CD14-positive monocyte (primary cell): ENCODE results near the gene SCYGR3. TPM values are rescaled to one million over a fixed set of nuclear protein-coding genes. Genes with fewer than 3 reads are reported as not detected.

Experiments used
- DNase-seq, 3 donors: peaks; one replicate each; pipeline ENCODE4 v3.0.0-alpha.2; 2011 to 2022
- H2AFZ ChIP-seq: 2 replicates; pipeline ENCODE4 v1.6.0; 2012; ENCODE audit warnings: mild to moderate bottlenecking, low read depth, low read length, inconsistent platforms; ENCODE audit not compliant: insufficient read depth, poor library complexity, severe bottlenecking
- H3K27ac ChIP-seq, 2 donors: 1 replicate in 1 of 2; 2 replicates in 1 of 2; pipeline ENCODE4 v1.5.1; 2012 to 2013; ENCODE audit warnings: low read length in 2 of 2, control low read depth in 1 of 2, inconsistent platforms in 1 of 2, low read depth in 1 of 2, mild to moderate bottlenecking in 1 of 2
- H3K27me3 ChIP-seq, 2 donors: one replicate each; pipeline versions ENCODE4 v1.6.0 to v1.6.1; 2011 to 2013; ENCODE audit warnings: low read length in 2 of 2; ENCODE audit not compliant: control insufficient read depth in 2 of 2, insufficient read depth in 2 of 2
- H3K36me3 ChIP-seq, 2 donors: replicated peaks in 1 of 2; 1 replicate in 1 of 2; 2 replicates in 1 of 2; pipeline versions ENCODE4 v1.5.1 to v1.6.1; 2012 to 2013; ENCODE audit warnings: low read length in 2 of 2, control low read depth in 1 of 2, inconsistent platforms in 1 of 2, mild to moderate bottlenecking in 1 of 2; ENCODE audit not compliant: insufficient read depth in 2 of 2, control insufficient read depth in 1 of 2
- H3K4me1 ChIP-seq, 2 donors: 1 replicate in 1 of 2; 2 replicates in 1 of 2; pipeline versions ENCODE4 v1.5.1 to v1.6.1; 2012 to 2013; ENCODE audit warnings: low read length in 2 of 2, control low read depth in 1 of 2, inconsistent platforms in 1 of 2, mild to moderate bottlenecking in 1 of 2, moderate library complexity in 1 of 2; ENCODE audit not compliant: insufficient read depth in 2 of 2, control insufficient read depth in 1 of 2
- H3K4me2 ChIP-seq: replicated peaks from 2 replicates; pipeline ENCODE3; 2012; ENCODE audit warnings: low read length, moderate library complexity, mild to moderate bottlenecking; ENCODE audit not compliant: poor library complexity, severe bottlenecking; ENCODE audit errors: extremely low read depth
- H3K4me3 ChIP-seq, 3 experiments: fragments of 200-600 bp in 1 of 3; sonication (generic) in 1 of 3; replicated peaks in 1 of 3; 1 replicate in 2 of 3; 2 replicates in 1 of 3; pipeline ENCODE4 v1.5.1; 2011 to 2013; ENCODE audit warnings: low read length in 3 of 3, mild to moderate bottlenecking in 3 of 3, control low read depth in 2 of 3, low read depth in 2 of 3, inconsistent platforms in 1 of 3, moderate library complexity in 1 of 3
- H3K79me2 ChIP-seq: 2 replicates; pipeline ENCODE4 v1.6.0; 2012; ENCODE audit warnings: mild to moderate bottlenecking, control low read depth, inconsistent platforms, low read length, moderate library complexity; ENCODE audit not compliant: insufficient read depth
- H3K9ac ChIP-seq: 2 replicates; pipeline ENCODE4 v1.6.0; 2017; ENCODE audit warnings: low read length, mild to moderate bottlenecking; ENCODE audit not compliant: insufficient read depth, poor library complexity, severe bottlenecking
- H3K9me3 ChIP-seq, 2 donors: replicated peaks in 1 of 2; 1 replicate in 1 of 2; 2 replicates in 1 of 2; pipeline versions ENCODE4 v1.5.1 to v1.6.1; 2012 to 2013; ENCODE audit warnings: low read length in 2 of 2, control low read depth in 1 of 2; ENCODE audit not compliant: control insufficient read depth in 1 of 2, insufficient read depth in 1 of 2
- H4K20me1 ChIP-seq: 2 replicates; pipeline ENCODE4 v1.6.0; 2012; ENCODE audit warnings: mild to moderate bottlenecking, low read length, control low read depth, moderate library complexity; ENCODE audit not compliant: insufficient read depth
- H3K27ac Mint-ChIP-seq, 7 donors: one replicate each; pipeline ENCODE4 v1.8.0; 2020; ENCODE audit warnings: mild to moderate bottlenecking in 7 of 7, mixed read lengths in 7 of 7, moderate library complexity in 6 of 7, inconsistent platforms in 2 of 7
- H3K27me3 Mint-ChIP-seq, 3 donors: one replicate each; pipeline ENCODE4 v1.8.0; 2021 to 2022; ENCODE audit warnings: low read depth in 3 of 3, mild to moderate bottlenecking in 3 of 3, mixed read lengths in 3 of 3, moderate library complexity in 3 of 3, inconsistent platforms in 1 of 3
- H3K36me3 Mint-ChIP-seq, 2 donors: one replicate each; pipeline ENCODE4 v1.8.0; 2020; ENCODE audit warnings: mixed read lengths in 2 of 2, inconsistent platforms in 1 of 2, mild to moderate bottlenecking in 1 of 2
- H3K4me1 Mint-ChIP-seq: one replicate; pipeline ENCODE4 v1.8.0; 2020; ENCODE audit warnings: mild to moderate bottlenecking, mixed read lengths
- H3K4me3 Mint-ChIP-seq, 2 donors: one replicate each; pipeline ENCODE4 v1.8.0; 2020; ENCODE audit warnings: mild to moderate bottlenecking in 2 of 2, mixed read lengths in 2 of 2, moderate library complexity in 1 of 2
- H3K9me3 Mint-ChIP-seq, 7 donors: one replicate each; pipeline ENCODE4 v1.8.0; 2020 to 2022; ENCODE audit warnings: mixed read lengths in 7 of 7, mild to moderate bottlenecking in 6 of 7, moderate library complexity in 6 of 7, inconsistent platforms in 2 of 7
- WGBS: methylation state at CpG from one replicate; pipeline ENCODE4 v1.1.5; 2013; ENCODE audit warnings: missing lambda C conversion rate; ENCODE audit not compliant: insufficient coverage; 5-methylcytosine and 5-hydroxymethylcytosine counted together
- intact Hi-C, 2 donors: fragments of 100-400 bp; cut with micrococcal nuclease; formaldehyde crosslinking; loops; one replicate each; pipeline versions ENCODE4 v1.15.0 to v1.15.1; 2023
- polyA plus RNA-seq, 3 donors: library from polyadenylated mRNA; depleted of rRNA in 1 of 3; unstranded in 2 of 3; stranded (reverse) in 1 of 3; fragments of 300-500 nt in 2 of 3; fragments of >200 nt in 1 of 3; fragmentation: Illumina TruSeq in 2 of 3; gene quantifications; 1 replicate in 2 of 3; 2 replicates in 1 of 3; pipeline ENCODE4 v1.2.3, GENCODE V29; 2012 to 2021
- TF ChIP-seq, protein P1 (sequence below): fragments of 200-600 bp; IDR thresholded peaks from one replicate; pipeline ENCODE4 v1.8.0; 2022; ENCODE audit warnings: antibody characterized with exemption, mild to moderate bottlenecking

The SCYGR3 gene
- polyA plus RNA-seq, 3 donors = not detected

DNA sequence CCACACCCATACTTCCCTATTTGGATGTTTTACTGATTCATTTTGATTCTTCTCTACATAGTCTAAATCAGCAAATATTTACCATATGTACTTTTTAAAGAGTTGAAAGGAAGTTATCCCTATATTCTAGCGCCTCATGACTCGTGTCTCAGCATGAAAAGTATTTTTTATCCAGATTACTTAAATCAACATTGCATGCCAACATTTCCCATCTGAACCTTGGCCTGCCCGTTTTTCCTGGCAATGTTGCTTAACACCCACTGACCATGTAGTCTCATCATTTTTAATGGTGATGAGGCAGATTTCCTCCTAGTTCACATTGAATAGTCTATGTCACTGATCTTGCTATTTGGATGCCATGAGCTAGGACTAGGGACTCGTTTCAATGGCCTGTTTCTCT, 38.8 kb upstream of the SCYGR3 start:
- no peaks in the 10 kb centered on the region for H3K27me3 ChIP-seq
- Mint-ChIP-seq H3K4me3 (no peak overlapping the region), H3K4me1 (peaks cover 2% of the 10 kb centered on the region), H3K36me3 (no peaks in the 10 kb centered on the region), H3K27ac (no peak overlapping the region), H3K27me3 (peaks cover 3 to 14% (median 6%) of the 10 kb centered on the region in 3 donors), H3K9me3 (no peaks in the 10 kb centered on the region)
- H2AFZ ChIP-seq = no peak overlapping the region
- peak in 1 of 3 donors; percentile 12 for DNase-seq
- no CpG with 5 or more reads among the region's 4 CpGs for WGBS
- H4K20me1 ChIP-seq = no peaks in the 10 kb centered on the region
- no peaks in the 10 kb centered on the region for H3K4me1 ChIP-seq
- no peaks in the 10 kb centered on the region for H3K9me3 ChIP-seq
- H3K4me3 ChIP-seq = no peak overlapping the region
- TF ChIP-seq, protein P1, sequence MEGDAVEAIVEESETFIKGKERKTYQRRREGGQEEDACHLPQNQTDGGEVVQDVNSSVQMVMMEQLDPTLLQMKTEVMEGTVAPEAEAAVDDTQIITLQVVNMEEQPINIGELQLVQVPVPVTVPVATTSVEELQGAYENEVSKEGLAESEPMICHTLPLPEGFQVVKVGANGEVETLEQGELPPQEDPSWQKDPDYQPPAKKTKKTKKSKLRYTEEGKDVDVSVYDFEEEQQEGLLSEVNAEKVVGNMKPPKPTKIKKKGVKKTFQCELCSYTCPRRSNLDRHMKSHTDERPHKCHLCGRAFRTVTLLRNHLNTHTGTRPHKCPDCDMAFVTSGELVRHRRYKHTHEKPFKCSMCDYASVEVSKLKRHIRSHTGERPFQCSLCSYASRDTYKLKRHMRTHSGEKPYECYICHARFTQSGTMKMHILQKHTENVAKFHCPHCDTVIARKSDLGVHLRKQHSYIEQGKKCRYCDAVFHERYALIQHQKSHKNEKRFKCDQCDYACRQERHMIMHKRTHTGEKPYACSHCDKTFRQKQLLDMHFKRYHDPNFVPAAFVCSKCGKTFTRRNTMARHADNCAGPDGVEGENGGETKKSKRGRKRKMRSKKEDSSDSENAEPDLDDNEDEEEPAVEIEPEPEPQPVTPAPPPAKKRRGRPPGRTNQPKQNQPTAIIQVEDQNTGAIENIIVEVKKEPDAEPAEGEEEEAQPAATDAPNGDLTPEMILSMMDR = no peak
- no peaks in the 10 kb centered on the region for H3K36me3 ChIP-seq
- intact Hi-C loops = loop anchor here in 1 of 2 donors (10.0 kb wide), 1 partner anchor 211 kb away; no protein-coding TSS in a partner anchor
- H3K9ac ChIP-seq = no peak overlapping the region
- no peak overlapping the region for H3K4me2 ChIP-seq
- H3K27ac ChIP-seq = no peak overlapping the region
- H3K79me2 ChIP-seq = no peaks in the 10 kb centered on the region

DNA sequence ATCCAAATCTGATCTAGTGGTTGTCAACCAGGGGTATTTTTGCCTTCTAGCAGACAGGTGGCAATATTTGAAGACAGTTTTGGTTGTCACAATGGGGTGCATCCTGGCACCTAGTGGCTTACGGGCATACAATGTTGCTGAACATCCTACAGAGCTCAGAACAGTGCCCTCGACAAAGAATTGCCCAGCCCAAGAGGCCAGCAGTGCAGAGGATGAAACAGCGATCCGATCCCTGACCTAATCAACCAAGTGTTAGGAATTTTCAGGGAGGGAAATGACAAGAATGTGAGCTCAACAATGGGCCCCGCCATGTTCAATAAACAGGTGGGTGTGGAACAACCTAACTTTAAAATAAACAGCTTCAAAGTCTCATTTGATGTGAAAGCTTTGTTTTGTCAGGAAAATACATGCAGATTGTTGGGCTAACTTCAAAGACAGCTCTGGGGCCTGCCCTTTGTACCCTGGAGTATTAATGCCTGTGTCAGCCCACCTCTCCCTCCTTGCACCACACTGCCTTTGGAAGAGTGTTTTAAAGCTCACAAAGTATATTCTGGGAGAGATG, 29.4 kb upstream of the SCYGR3 start:
- Histone ChIP-seq H3K79me2 (no peaks in the 10 kb centered on the region), H3K36me3 (no peaks in the 10 kb centered on the region), H4K20me1 (no peaks in the 10 kb centered on the region), H3K27me3 (no peaks in the 10 kb centered on the region), H3K4me2 (no peak overlapping the region), H3K4me3 (no peak overlapping the region), H3K9ac (no peak overlapping the region), H3K27ac (no peak overlapping the region), H3K4me1 (no peaks in the 10 kb centered on the region), H2AFZ (no peak overlapping the region), H3K9me3 (no peaks in the 10 kb centered on the region)
- DNase-seq = no peak
- TF ChIP-seq, protein P1 = no peak
- Mint-ChIP-seq H3K27ac (no peak overlapping the region), H3K9me3 (no peaks in the 10 kb centered on the region), H3K27me3 (peaks cover 3 to 10% (median 10%) of the 10 kb centered on the region in 3 donors), H3K4me1 (no peaks in the 10 kb centered on the region), H3K4me3 (no peak overlapping the region), H3K36me3 (no peaks in the 10 kb centered on the region)
- 83% methylated on average over 4 of the region's 5 CpGs for WGBS
- intact Hi-C loops = no loop called here
